Measurements from ENCODE around the gene IFIT3.
"Not testable (repeated sequence)": the region's sequence is repeated elsewhere in the genome, so short reads cannot be mapped to it uniquely, and the experiment has no call there.

IFIT3 gene

GRCh38 chr10:89336241-89336640 is 8.4 kb downstream of the IFIT3 start:
- no peak for DNase-seq (ENCODE audit: low read depth)

GRCh38 chr10:89337484-89337883 is 9.7 kb downstream of the IFIT3 start:
- DNase-seq (ENCODE audit: low read depth): no peak

GRCh38 chr10:89338713-89339112 is 10.9 kb downstream of the IFIT3 start:
- no peak for DNase-seq (ENCODE audit: low read depth)

GRCh38 chr10:89339875-89340274 is 12.1 kb downstream of the IFIT3 start:
- no peak for DNase-seq (ENCODE audit: low read depth)

GRCh38 chr10:89341649-89342048 is 13.9 kb downstream of the IFIT3 start:
- DNase-seq (ENCODE audit: low read depth): no peak

GRCh38 chr10:89342206-89342958 is 14.6 kb downstream of the IFIT3 start:
- DNase-seq (ENCODE audit: low read depth): no peak

- no peak for DNase-seq (ENCODE audit: low read depth)
Measured at GRCh38 chr10:89343089-89343767, 15.4 kb downstream of the IFIT3 start.

GRCh38 chr10:89344156-89344555 is 16.4 kb downstream of the IFIT3 start:
- no peak for DNase-seq (ENCODE audit: low read depth)

- no peak for DNase-seq (ENCODE audit: low read depth)
Measured at GRCh38 chr10:89345367-89346000, 17.7 kb downstream of the IFIT3 start.

- DNase-seq (ENCODE audit: low read depth): no peak
Measured at GRCh38 chr10:89346405-89347254, 18.8 kb downstream of the IFIT3 start.

GRCh38 chr10:89347701-89348457 is 20.1 kb downstream of the IFIT3 start:
- DNase-seq (ENCODE audit: low read depth): no peak

- DNase-seq (ENCODE audit: low read depth): no peak
Measured at GRCh38 chr10:89348481-89348880, 20.7 kb downstream of the IFIT3 start.

- no peak for DNase-seq (ENCODE audit: low read depth)
Measured at GRCh38 chr10:89348975-89349374, 21.2 kb downstream of the IFIT3 start.

- DNase-seq (ENCODE audit: low read depth): not testable (repeated sequence)
Measured at GRCh38 chr10:89350631-89351315, 23.0 kb downstream of the IFIT3 start.

GRCh38 chr10:89351412-89351779 is 23.6 kb downstream of the IFIT3 start:
- no peak for DNase-seq (ENCODE audit: low read depth)

GRCh38 chr10:89351780-89352597 is 24.2 kb downstream of the IFIT3 start:
- no peak for DNase-seq (ENCODE audit: low read depth)

GRCh38 chr10:89352802-89353201 is 25.0 kb downstream of the IFIT3 start:
- no peak for DNase-seq (ENCODE audit: low read depth)

GRCh38 chr10:89355394-89355931 is 27.7 kb downstream of the IFIT3 start:
- DNase-seq (ENCODE audit: low read depth): no peak

- DNase-seq (ENCODE audit: low read depth): no peak
Measured at GRCh38 chr10:89357096-89357495, 29.3 kb downstream of the IFIT3 start.

GRCh38 chr10:89357975-89358374 is 30.2 kb downstream of the IFIT3 start:
- no peak for DNase-seq (ENCODE audit: low read depth)

All from activated T-helper 1 cell treated with Interleukin-2 at 50 U/mL for 16 hours (primary cell).